T-helper 17 cell (primary cell): Measurements from ENCODE around the gene MCM8. TPM values are rescaled to one million over a fixed set of nuclear protein-coding genes. Genes with fewer than 3 reads are reported as not detected.

Experiments
- ATAC-seq: fragments of 150-1000 bp; cut with Tn5 transposase; 2 replicates; pipeline ENCODE4 v1.10.0; 2021; ENCODE audit warnings: mild to moderate bottlenecking, moderate library complexity
- DNase-seq, 3 donors: peaks; one replicate each; pipeline versions ENCODE4 v3.0.0 to v3.0.0-alpha.2; 2020 to 2021
- H3K9me3 ChIP-seq: one replicate; pipeline ENCODE4 v1.7.0; 2013; ENCODE audit warnings: low read length, mild to moderate bottlenecking; ENCODE audit not compliant: control insufficient read depth, poor library complexity, severe bottlenecking
- H3K27ac Mint-ChIP-seq: one replicate; pipeline ENCODE4 v1.8.0; 2022; ENCODE audit warnings: mild to moderate bottlenecking, moderate library complexity, mixed read lengths
- H3K27me3 Mint-ChIP-seq: one replicate; pipeline ENCODE4 v1.8.0; 2022; ENCODE audit warnings: mixed read lengths
- H3K36me3 Mint-ChIP-seq: one replicate; pipeline ENCODE4 v1.8.0; 2022; ENCODE audit warnings: low read depth, mixed read lengths
- H3K4me1 Mint-ChIP-seq: one replicate; pipeline ENCODE4 v1.8.0; 2022; ENCODE audit warnings: mild to moderate bottlenecking, mixed read lengths
- H3K4me3 Mint-ChIP-seq: one replicate; pipeline ENCODE4 v1.8.0; 2022; ENCODE audit warnings: mild to moderate bottlenecking, moderate library complexity, mixed read lengths
- total RNA-seq, 4 donors: library from RNA in 2 of 4; stranded (reverse) in 2 of 4; gene quantifications; one replicate each; pipeline ENCODE4 v1.2.3 and lab custom pipeline; 2022 to 2026

The MCM8 gene
- total RNA-seq, 2 donors from 2014 or later: 2.8 to 3.4 TPM

DNA sequence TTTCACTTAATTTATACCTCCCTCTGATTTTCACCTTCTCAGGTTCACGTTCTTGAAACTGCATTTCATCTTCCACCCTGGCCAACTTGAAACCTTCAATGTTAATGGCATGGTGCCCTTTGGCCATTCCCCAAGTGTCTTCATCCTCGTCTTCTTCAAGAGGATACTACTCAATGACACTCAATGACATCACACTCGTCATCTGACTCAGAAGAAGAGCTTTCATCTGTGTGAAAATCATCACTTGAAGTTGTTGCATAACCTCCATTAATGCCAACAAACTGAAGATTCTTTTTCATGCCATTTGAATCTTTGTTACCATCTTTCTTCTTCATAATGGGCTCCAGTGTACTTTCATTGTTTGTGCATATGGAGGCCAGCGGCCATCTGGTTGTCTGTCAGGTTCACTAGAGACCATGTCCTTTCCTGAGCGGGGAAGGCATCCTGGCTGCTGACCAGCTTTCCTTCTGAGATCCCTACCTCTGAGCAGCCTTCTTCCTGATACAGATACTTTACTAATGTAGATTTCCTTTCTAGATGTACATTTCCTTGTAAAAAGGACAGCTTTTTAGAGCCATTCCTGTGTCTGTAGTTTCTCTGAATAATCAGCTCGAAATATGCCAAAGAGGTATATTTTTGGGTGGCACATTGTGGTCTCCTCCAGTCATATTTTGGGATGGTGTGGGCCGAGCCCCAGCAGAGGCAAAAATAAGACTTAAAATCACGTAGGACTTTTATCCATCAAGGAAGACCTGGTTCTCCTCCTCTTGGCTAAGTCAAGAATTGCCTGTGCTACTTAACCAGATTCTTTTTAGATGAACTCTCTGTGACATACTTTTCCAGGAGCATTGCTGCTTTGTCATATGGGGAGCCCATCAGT is 21.4 kb upstream of the MCM8 start:
- Mint-ChIP-seq H3K4me3 (no peak overlapping the region), H3K4me1 (peaks cover 10% of the 10 kb centered on the region), H3K36me3 (peaks cover 5% of the 10 kb centered on the region), H3K27me3 (peaks cover 25% of the 10 kb centered on the region), H3K27ac (no peak overlapping the region)
- no peaks in the 10 kb centered on the region for H3K9me3 ChIP-seq
- DNase-seq: no peak
- no peak for ATAC-seq

DNA sequence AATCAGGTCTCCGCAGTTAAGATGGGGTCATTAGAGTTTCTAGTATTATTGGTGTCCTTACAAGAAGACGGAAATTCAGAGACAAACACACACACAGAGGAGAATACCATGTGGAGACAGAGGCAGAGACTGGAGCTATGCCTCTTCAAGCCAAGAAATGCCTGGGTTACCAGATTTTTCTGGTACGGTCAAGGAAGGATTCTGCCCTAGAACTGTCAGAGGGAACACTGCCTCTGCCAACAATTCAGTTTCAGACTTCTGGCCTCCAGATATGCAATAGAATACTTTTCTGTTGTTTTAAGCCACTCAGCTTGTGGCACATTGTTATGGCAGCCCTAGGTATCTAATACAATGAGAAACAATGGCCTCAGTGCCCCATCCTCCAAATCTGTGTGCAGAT is 19.0 kb upstream of the MCM8 start:
- Mint-ChIP-seq H3K4me1 (peaks cover 10% of the 10 kb centered on the region), H3K27ac (peak overlapping the region; percentile 29), H3K36me3 (peaks cover 5% of the 10 kb centered on the region), H3K27me3 (peaks cover 12% of the 10 kb centered on the region), H3K4me3 (no peak overlapping the region)
- DNase-seq (no peak), ATAC-seq (no peak)
- H3K9me3 ChIP-seq: no peaks in the 10 kb centered on the region

DNA sequence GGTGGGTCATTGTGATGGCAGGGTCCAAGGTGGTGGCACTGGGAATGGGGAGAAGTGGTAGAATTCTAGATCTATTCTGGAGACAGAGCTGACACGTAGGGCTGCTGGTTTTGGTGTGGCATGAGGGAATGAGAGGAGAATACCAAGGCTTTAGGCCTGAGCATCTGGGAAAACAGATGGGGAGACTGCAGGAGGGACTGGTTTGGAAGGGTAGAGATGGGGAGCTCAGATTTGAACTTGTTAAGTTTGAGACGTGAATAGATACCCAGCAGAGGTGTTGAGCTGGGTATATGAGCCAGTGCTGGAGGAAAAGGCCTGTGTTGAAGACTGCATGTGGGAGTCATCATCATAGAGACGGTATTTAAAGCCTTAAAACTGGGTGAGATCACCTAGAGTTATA is 17.7 kb upstream of the MCM8 start:
- Mint-ChIP-seq H3K27me3 (peaks cover 12% of the 10 kb centered on the region), H3K4me1 (peaks cover 10% of the 10 kb centered on the region), H3K36me3 (peaks cover 5% of the 10 kb centered on the region), H3K27ac (no peak overlapping the region), H3K4me3 (no peak overlapping the region)
- ATAC-seq (no peak), DNase-seq (no peak)
- no peaks in the 10 kb centered on the region for H3K9me3 ChIP-seq

DNA sequence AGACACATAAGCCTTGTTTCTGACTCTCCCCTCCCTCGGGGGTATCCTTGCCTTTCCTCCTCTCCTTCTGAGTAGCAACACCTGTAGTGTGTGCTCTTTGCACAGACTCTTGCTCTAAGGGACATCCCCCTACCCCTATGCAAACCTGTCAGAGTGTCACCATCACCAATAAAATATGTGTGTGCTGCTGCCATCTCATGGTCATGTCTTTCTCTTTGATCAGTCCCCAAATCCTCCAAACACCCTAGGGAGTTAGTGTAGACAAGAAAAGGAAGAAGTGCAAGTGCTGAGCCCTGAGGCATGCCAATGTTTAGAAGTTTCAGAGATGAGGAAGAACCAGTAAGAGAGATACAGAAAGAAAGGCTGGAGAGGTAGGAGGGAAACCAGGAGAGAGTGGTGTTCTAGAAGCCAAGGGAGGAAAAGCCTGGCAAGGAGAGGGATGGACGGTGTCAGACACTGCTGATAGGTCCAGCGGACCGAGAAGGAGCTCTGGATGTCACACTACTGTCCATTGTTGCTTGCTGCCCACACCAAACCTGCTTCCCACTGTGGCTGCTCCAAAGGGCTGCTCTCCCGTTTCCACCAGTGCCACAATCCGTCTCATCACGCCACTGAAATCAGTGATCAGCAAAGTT is 16.5 kb upstream of the MCM8 start:
- ATAC-seq (peak; percentile 66), DNase-seq (no peak)
- Mint-ChIP-seq H3K4me3 (no peak overlapping the region), H3K36me3 (peaks cover 5% of the 10 kb centered on the region), H3K27ac (peak overlapping the region; percentile 4), H3K27me3 (peaks cover 12% of the 10 kb centered on the region), H3K4me1 (peaks cover 10% of the 10 kb centered on the region)
- no peaks in the 10 kb centered on the region for H3K9me3 ChIP-seq

DNA sequence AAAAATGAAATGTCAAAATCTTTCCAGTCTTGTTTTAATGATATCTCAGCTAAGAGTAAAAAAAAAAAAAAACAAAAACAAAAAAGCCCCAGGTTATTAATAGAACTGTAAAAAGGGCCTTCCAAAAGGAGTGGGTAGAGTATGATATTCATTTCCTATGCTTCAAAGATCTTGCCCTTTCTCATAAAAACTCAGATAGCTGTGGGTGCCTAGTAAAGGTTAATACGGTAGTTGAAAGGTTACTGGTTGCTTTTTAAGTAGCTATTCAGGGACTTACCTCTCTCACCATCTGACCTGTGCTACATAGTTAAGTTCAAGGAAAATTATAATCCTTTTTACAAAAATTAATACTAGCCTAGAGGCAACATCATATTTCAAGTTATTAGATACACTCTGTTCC is 15.1 kb upstream of the MCM8 start:
- H3K27ac Mint-ChIP-seq: no peak overlapping the region
- peaks cover 4% of the 10 kb centered on the region for H3K27me3 Mint-ChIP-seq
- peaks cover 6% of the 10 kb centered on the region for H3K36me3 Mint-ChIP-seq
- ATAC-seq (no peak), DNase-seq (no peak)
- H3K4me1 Mint-ChIP-seq: peaks cover 8% of the 10 kb centered on the region
- no peak overlapping the region for H3K4me3 Mint-ChIP-seq
- no peaks in the 10 kb centered on the region for H3K9me3 ChIP-seq

DNA sequence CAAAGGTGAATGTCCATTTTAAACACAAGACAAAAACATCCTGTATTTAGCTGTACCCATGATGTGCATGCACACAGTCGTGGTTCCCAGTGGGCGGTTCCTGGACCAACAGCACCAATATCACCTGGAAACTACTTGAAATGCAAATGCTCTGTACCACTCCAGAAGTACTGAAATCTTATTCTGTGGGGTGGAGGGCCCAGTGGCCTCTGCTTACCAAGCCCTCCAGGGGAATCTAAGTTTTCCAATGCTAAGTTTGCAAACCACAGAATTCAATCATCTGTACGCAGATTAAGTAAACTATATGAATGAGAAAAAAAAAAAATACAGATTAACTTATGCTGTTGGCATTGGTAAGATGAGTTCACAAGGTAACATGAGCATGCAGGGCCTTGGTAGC is 14.2 kb upstream of the MCM8 start:
- Mint-ChIP-seq H3K4me3 (no peak overlapping the region), H3K36me3 (peaks cover 6% of the 10 kb centered on the region), H3K27me3 (no peaks in the 10 kb centered on the region), H3K4me1 (peaks cover 8% of the 10 kb centered on the region), H3K27ac (no peak overlapping the region)
- H3K9me3 ChIP-seq: no peaks in the 10 kb centered on the region
- ATAC-seq: no peak
- DNase-seq: no peak

DNA sequence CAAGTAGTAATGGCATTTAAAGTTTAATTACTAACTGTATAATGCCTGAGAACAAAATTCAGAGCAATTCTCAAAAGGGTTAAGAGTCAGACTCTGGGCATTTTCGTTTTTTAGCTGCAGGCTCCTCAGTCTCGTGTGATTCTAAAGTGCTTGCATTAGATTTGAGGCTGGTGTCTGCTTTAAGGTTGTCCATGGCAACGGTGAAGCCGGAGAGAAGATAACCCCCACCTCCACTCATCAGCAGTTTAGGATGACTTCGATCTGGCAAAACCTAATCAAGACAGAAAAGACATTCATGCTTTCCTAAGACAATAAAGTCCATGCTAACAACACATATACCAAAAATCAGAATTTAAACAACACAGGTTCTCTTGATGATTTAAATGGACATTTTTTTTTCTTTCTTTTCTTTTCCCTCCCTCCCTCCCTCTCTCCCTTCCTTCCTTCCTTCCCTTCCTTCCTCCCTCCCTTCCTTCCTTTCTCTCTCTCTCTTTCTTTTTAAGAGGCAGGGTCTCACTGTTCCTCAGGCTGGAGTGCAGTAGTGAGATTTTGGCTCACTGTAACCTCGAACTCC is 11.9 kb upstream of the MCM8 start:
- no peak for ATAC-seq
- H3K36me3 Mint-ChIP-seq: peaks cover 3% of the 10 kb centered on the region

DNA sequence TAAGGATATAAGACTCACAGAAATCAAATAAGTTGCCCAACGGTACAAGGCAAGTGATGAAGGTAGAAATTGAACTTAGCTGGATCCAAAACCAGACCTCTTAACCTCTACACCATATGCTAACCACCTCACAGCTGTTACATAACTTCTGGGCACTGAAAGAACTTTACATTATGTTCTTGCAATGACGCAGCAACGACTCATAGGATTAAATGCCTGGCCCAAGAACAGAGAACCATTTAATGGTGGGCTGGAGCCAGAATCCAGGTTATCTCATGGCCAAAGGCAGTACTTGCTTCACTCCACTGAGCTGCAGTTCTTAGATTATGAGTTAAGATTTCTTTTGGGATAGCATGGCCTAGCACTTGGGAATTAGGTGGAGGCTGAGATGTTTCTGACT is 4.5 kb upstream of the MCM8 start:
- ATAC-seq: no peak
- no peaks in the 10 kb centered on the region for H3K9me3 ChIP-seq
- Mint-ChIP-seq H3K36me3 (peaks cover 7% of the 10 kb centered on the region), H3K4me3 (no peak overlapping the region), H3K27me3 (no peaks in the 10 kb centered on the region), H3K4me1 (peaks cover 33% of the 10 kb centered on the region), H3K27ac (peak overlapping the region; percentile 41)
- DNase-seq: no peak

More for the DNA sequence above, 11.9 kb upstream of the MCM8 start:
- H3K4me1 Mint-ChIP-seq: peaks cover 4% of the 10 kb centered on the region
- no peaks in the 10 kb centered on the region for H3K9me3 ChIP-seq
- no peak overlapping the region for H3K4me3 Mint-ChIP-seq
- peak overlapping the region; percentile 16 for H3K27ac Mint-ChIP-seq
- no peak for DNase-seq
- H3K27me3 Mint-ChIP-seq: no peaks in the 10 kb centered on the region

DNA sequence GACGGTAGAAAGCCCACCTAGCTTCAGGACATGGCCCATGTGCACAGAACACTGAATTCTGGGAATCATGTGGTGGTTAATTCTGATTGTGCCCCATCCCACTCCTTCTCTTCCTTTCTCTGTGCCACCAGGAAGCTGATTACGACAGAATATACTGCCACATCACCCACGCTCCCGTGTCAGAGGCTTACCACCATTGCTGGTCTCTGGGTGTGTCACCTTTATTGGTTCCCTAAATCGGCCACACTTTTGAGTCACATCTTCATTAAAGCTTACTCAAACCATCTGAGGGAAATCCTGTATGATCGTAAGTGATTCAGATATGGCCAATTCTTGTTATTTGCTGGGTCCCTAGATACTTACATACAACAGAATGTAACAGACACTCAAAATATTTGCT is 3.2 kb upstream of the MCM8 start:
- no peak for ATAC-seq
- DNase-seq: no peak
- Mint-ChIP-seq H3K36me3 (peaks cover 7% of the 10 kb centered on the region), H3K4me1 (peaks cover 36% of the 10 kb centered on the region), H3K4me3 (no peak overlapping the region), H3K27ac (peak overlapping the region; percentile 37), H3K27me3 (no peaks in the 10 kb centered on the region)
- no peaks in the 10 kb centered on the region for H3K9me3 ChIP-seq

DNA sequence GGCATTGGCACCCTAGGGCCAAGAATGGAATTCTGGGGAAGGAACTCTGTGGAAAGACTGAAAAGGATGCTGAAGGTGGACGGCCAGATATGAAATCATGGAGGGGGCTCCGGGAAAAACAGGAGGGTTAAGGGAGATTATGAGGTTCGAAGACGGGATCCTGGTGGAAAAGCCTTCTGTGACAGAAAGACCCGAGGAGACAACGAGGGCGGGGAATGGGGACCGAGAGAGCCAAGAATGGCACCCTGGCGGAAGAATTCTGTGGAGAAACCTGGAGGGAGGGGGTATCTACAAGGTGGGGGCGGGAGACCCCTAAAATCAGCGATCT is 545 bp upstream of the MCM8 start:
- H3K4me1 Mint-ChIP-seq: peaks cover 36% of the 10 kb centered on the region
- H3K36me3 Mint-ChIP-seq: peaks cover 4% of the 10 kb centered on the region

DNA sequence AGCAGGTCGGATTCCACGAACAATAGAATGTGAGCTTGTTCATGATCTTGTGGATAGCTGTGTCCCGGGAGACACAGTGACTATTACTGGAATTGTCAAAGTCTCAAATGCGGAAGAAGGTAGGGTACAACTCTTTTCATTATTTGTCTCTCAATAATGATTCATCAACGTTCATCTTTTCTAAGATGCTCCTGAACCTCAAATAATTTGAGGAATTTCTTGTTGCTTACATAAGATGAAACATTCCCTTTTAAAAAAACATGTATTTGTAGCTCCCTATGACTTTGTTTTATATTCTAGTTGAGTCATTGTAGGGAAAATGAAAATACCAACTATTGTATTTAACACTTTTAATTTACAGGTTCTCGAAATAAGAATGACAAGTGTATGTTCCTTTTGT is 17.0 kb downstream of the MCM8 start:
- peaks cover 5% of the 10 kb centered on the region for H3K4me1 Mint-ChIP-seq
- H3K9me3 ChIP-seq: no peaks in the 10 kb centered on the region
- H3K36me3 Mint-ChIP-seq: peaks cover 10% of the 10 kb centered on the region
- H3K27me3 Mint-ChIP-seq: no peaks in the 10 kb centered on the region
- H3K4me3 Mint-ChIP-seq: no peak overlapping the region
- DNase-seq (no peak), ATAC-seq (no peak)
- H3K27ac Mint-ChIP-seq: peak overlapping the region; percentile 63

More for the DNA sequence above, 545 bp upstream of the MCM8 start:
- Mint-ChIP-seq H3K27me3 (no peaks in the 10 kb centered on the region), H3K4me3 (peak overlapping the region; percentile 98), H3K27ac (peak overlapping the region; percentile 95)
- DNase-seq (no peak), ATAC-seq (no peak)
- H3K9me3 ChIP-seq: no peaks in the 10 kb centered on the region

DNA sequence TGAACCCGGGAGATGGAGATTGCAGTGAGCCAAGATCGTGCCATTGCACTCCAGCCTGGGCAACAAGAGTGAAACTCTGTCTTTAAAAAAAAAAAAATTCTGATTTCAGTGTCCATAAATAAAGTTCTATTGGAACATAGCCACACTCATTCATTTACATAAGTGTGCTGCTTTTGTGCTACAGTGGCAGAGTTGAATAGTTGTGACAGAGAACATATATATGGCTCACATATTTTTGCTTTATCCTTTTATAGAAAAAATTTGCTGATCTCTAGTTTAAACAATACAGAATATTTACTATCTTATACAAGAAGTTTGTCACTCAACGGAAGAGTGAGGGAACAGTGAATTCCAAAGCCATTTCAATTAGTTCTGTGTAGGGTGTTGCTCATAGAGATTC is 18.0 kb downstream of the MCM8 start:
- DNase-seq (no peak), ATAC-seq (no peak)
- H3K9me3 ChIP-seq: no peaks in the 10 kb centered on the region
- Mint-ChIP-seq H3K27me3 (no peaks in the 10 kb centered on the region), H3K4me3 (no peak overlapping the region), H3K36me3 (peaks cover 8% of the 10 kb centered on the region), H3K4me1 (peaks cover 3% of the 10 kb centered on the region), H3K27ac (no peak overlapping the region)

DNA sequence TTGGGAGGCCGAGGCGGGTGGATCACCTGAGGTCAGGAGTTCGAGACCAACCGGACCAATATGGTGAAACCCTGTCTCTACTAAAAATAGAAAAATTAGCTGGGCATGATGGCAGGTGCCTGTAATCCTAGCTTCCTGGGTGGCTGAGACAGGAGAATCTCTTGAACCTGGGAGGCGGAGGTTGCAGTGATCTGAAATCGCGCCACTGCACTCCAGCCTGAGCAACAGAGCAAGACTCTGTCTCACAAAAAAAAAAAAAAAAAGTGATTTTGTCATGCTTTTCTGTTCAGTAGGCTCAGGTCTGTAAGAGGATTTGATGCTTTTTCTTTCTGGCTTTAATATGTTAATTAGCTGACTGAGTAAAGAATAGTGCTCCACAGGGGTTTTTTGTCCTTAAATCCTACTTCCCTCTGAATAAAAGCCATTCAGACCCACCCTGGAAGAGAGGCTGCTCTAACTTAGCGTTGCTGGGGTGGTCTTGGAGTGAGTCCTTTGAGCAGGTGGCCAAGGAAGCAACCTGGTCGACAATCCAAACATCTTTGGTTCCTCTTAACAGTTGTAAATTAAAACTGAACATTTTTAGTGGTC is 19.0 kb downstream of the MCM8 start:
- Mint-ChIP-seq H3K4me1 (peaks cover 3% of the 10 kb centered on the region), H3K27me3 (no peaks in the 10 kb centered on the region), H3K4me3 (no peak overlapping the region), H3K36me3 (peaks cover 8% of the 10 kb centered on the region), H3K27ac (no peak overlapping the region)
- H3K9me3 ChIP-seq: no peaks in the 10 kb centered on the region
- DNase-seq (no peak), ATAC-seq (no peak)
